OCI-LY7 (cell line): ENCODE measurements around the gene PFKM. TPM values are rescaled to one million over a fixed set of nuclear protein-coding genes. Genes with fewer than 3 reads are reported as not detected.

ENCODE experiments used
- BruUV-seq: library from RNA; stranded (reverse); fragments of 400-500 nt; replicated peaks from 2 replicates; lab custom pipeline; 2021; lab: Mats Ljungman, UMichigan
- CTCF ChIA-PET: fragments of 300-600 bp; sonication (Branson Sonifier 250); formaldehyde crosslinking; loops from one replicate; lab custom pipeline; 2022; ENCODE audit warnings: antibody characterized with exemption; ENCODE audit not compliant: unreplicated experiment; lab: Charles Lee
- POLR2A ChIA-PET: fragments of 300-600 bp; sonication (Branson Sonifier 250); formaldehyde crosslinking; loops from one replicate; lab custom pipeline; 2022; ENCODE audit warnings: antibody characterized with exemption; lab: Charles Lee
- DNase-seq: peaks from one replicate; pipeline ENCODE4 v3.0.0-alpha.2; 2015; ENCODE audit warnings: low spot score
- H2AFZ ChIP-seq: fragments of 200-600 bp; sonication (generic), shearing (Covaris generic); 2 replicates; pipeline ENCODE4 v1.6.1; 2014; ENCODE audit warnings: mild to moderate bottlenecking, antibody characterized with exemption, low read length, moderate library complexity
- H3K27ac ChIP-seq: fragments of 200-600 bp; sonication (generic); 2 replicates; pipeline ENCODE4 v1.5.1; 2014; ENCODE audit warnings: mixed run types, low read depth, mild to moderate bottlenecking, moderate library complexity, low read length, inconsistent platforms; ENCODE audit not compliant: poor library complexity, severe bottlenecking
- H3K36me3 ChIP-seq: fragments of 200-600 bp; sonication (generic); 2 replicates; pipeline ENCODE4 v1.6.1; 2014; ENCODE audit warnings: mild to moderate bottlenecking, antibody characterized with exemption, low read length, moderate library complexity, mixed read lengths; ENCODE audit not compliant: insufficient read depth
- H3K4me1 ChIP-seq: fragments of 200-600 bp; sonication (generic); 2 replicates; pipeline ENCODE4 v1.5.1; 2014; ENCODE audit warnings: mild to moderate bottlenecking, low read length; ENCODE audit not compliant: insufficient read depth, poor library complexity, severe bottlenecking
- H3K4me2 ChIP-seq: fragments of 200-600 bp; sonication (generic); 2 replicates; pipeline ENCODE4 v1.6.1; 2014; ENCODE audit warnings: mild to moderate bottlenecking, low read length
- H3K4me3 ChIP-seq: fragments of 200-600 bp; sonication (generic); 2 replicates; pipeline ENCODE4 v1.5.1; 2014; ENCODE audit warnings: mild to moderate bottlenecking, low read depth, low read length; ENCODE audit not compliant: poor library complexity, severe bottlenecking
- H3K79me2 ChIP-seq: fragments of 200-600 bp; sonication (generic); 2 replicates; pipeline ENCODE4 v1.6.1; 2016; ENCODE audit warnings: low read depth, mild to moderate bottlenecking, low read length, moderate library complexity, mixed read lengths; ENCODE audit not compliant: insufficient read depth
- H3K9me2 ChIP-seq: fragments of 200-600 bp; sonication (generic); 2 replicates; pipeline ENCODE4 v1.6.1; 2016; ENCODE audit warnings: mild to moderate bottlenecking, low read length, mixed read lengths; ENCODE audit not compliant: insufficient read depth
- H3K9me3 ChIP-seq: fragments of 200-600 bp; sonication (generic); 2 replicates; pipeline ENCODE4 v1.6.1; 2014; ENCODE audit warnings: mild to moderate bottlenecking, mixed run types, low read length, mixed read lengths
- H4K20me1 ChIP-seq: fragments of 200-600 bp; sonication (generic); 2 replicates; pipeline ENCODE4 v1.6.1; 2014; ENCODE audit warnings: mild to moderate bottlenecking, antibody characterized with exemption, low read length, moderate library complexity, mixed read lengths; ENCODE audit not compliant: insufficient read depth
- CTCF ChIP-seq: fragments of 200-600 bp; sonication (generic); conservative IDR thresholded peaks from 2 replicates; pipeline ENCODE4 v1.5.1; 2014; ENCODE audit warnings: mild to moderate bottlenecking, antibody characterized with exemption, low read length, moderate library complexity, mixed read lengths
- EZH2phosphoT487 ChIP-seq: fragments of 200-600 bp; sonication (generic); IDR thresholded peaks from 2 replicates; pipeline ENCODE4 v1.6.1; 2018; ENCODE audit warnings: low read depth, borderline replicate concordance, mild to moderate bottlenecking, mixed run types, antibody characterized with exemption, low read length, moderate library complexity, mixed read lengths
- intact Hi-C: fragments of 100-400 bp; cut with micrococcal nuclease; formaldehyde crosslinking; loops from one replicate; pipeline ENCODE4 v1.10.0; 2022; ENCODE audit not compliant: unreplicated experiment
- total RNA-seq, 2 experiments: library from RNA; depleted of rRNA in 1 of 2; stranded (reverse); fragments of >200 nt in 1 of 2; shearing (Covaris generic) in 1 of 2; gene quantifications; 2 replicates each; pipeline ENCODE4 v1.2.3, GENCODE V29; 2014 to 2022

Gene PFKM
- total RNA-seq, 2 experiments from 2014 or later, result 37.4 to 80.1 TPM

DNA sequence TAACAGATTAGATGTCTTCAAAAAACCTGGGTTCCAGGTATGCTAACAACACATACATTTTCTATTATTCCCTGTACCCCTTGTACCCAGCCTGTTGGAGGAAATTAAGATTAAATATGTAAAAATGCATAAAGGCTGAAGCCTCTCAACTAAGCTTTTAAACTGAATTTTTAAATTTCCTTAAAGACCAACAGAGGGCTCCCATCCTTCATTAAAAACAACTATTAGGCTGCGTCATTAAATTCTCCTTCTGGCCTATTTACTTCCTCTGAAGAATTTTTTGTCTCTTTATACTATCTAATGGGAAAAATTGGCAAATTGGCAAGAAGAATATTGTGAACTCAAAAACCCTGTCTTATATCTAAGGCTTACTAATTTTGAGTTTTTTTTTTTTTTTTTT is 35.1 kb upstream of the PFKM start:
- H2AFZ ChIP-seq, result no peak overlapping the region
- H3K27ac ChIP-seq, result no peak overlapping the region
- H3K4me2 ChIP-seq, result no peak overlapping the region
- no peaks in the 10 kb centered on the region for H3K79me2 ChIP-seq
- H3K9me2 ChIP-seq, result no peaks in the 10 kb centered on the region
- no peak overlapping the region for H3K4me3 ChIP-seq
- no peaks in the 10 kb centered on the region for H4K20me1 ChIP-seq
- intact Hi-C loops, result loop anchor here (2.0 kb wide), 1 partner anchor 81 kb away; no protein-coding TSS in a partner anchor
- CTCF ChIA-PET, result no interaction called here
- TF ChIP-seq EZH2phosphoT487 (no peak), CTCF (peak; percentile 69)
- peaks cover 91% of the 10 kb centered on the region for H3K36me3 ChIP-seq
- H3K4me1 ChIP-seq, result no peaks in the 10 kb centered on the region
- no peaks in the 10 kb centered on the region for H3K9me3 ChIP-seq
- peak; percentile 36 for DNase-seq
- POLR2A ChIA-PET, result interaction anchor here (0.7 to 1.5 kb wide), 5 partner anchors 9 to 76 kb away, joined by 3 to 6 read pairs (median 4); partner anchors contain the start of gene ASB8
- no TSS peak for BruUV-seq

DNA sequence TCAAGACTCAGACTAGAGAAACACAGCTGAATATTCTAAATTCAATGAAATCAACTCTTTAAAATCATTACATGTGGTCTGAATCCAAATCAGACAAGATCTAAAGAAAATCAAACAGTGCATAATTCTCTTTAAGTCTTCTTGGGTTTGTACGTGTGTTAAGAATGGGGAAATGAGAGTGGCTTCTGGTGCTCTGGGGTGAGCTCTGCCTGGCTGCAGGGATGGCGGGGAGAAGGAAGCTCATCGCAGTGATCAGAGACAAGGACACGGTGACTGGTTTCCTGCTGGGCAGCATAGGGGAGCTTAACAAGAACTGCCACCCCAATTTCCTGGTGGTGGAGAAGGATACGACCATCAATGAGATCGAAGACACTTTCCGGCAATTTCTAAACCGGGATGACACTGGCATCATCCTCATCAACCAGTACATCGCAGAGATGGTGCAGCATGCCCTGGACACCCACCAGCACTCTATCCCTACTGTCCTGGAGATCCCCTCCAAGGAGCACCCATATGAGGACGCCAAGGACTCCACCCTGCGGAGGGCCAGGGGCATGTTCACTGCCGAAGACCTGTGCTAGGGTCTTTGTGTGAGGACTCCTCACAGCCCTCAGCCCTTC is 34.2 kb upstream of the PFKM start:
- DNase-seq, result no peak
- intact Hi-C loops, result loop anchor here (2.0 kb wide), 1 partner anchor 80 kb away; no protein-coding TSS in a partner anchor
- Histone ChIP-seq H2AFZ (no peak overlapping the region), H3K4me2 (no peak overlapping the region), H3K79me2 (no peaks in the 10 kb centered on the region), H3K27ac (no peak overlapping the region), H3K9me3 (no peaks in the 10 kb centered on the region), H3K4me1 (no peaks in the 10 kb centered on the region), H3K36me3 (peaks cover 91% of the 10 kb centered on the region), H4K20me1 (no peaks in the 10 kb centered on the region), H3K9me2 (no peaks in the 10 kb centered on the region), H3K4me3 (no peak overlapping the region)
- no TSS peak for BruUV-seq
- POLR2A ChIA-PET, result interaction anchor here (0.6 to 1.5 kb wide), 3 partner anchors 8 to 51 kb away, joined by 4 to 6 read pairs (median 5); no protein-coding TSS in a partner anchor
- CTCF ChIA-PET, result interaction anchor here (0.6 kb wide), 1 partner anchor 67 kb away, joined by 3 read pairs; no protein-coding TSS in a partner anchor
- TF ChIP-seq EZH2phosphoT487, result no peak
- no peak for TF ChIP-seq CTCF

- Histone ChIP-seq H3K4me1 (peaks cover 8% of the 10 kb centered on the region), H3K36me3 (peaks cover 93% of the 10 kb centered on the region), H3K27ac (no peak overlapping the region), H3K4me2 (no peak overlapping the region), H3K4me3 (no peak overlapping the region), H2AFZ (no peak overlapping the region), H3K9me3 (no peaks in the 10 kb centered on the region), H3K9me2 (no peaks in the 10 kb centered on the region), H4K20me1 (no peaks in the 10 kb centered on the region), H3K79me2 (no peaks in the 10 kb centered on the region)
- ChIA-PET CTCF (no interaction called here), POLR2A (interaction anchor here (0.6 kb wide), 1 partner anchor 17 kb away, joined by 3 read pairs; no protein-coding TSS in a partner anchor)
- no TSS peak for BruUV-seq
- no peak for DNase-seq
- TF ChIP-seq CTCF (no peak), EZH2phosphoT487 (no peak)
- intact Hi-C loops, result no loop called here
These were observed 32.8 kb upstream of the PFKM start for GRCh38 chr12:48086327-48086726.
